DND-41 (cell line): ENCODE data around the gene CYBA.

ENCODE experiments used
- ATAC-seq: fragments of 200-7000 bp; cut with Tn5 transposase; 3 replicates; pipeline ENCODE4 v1.9.1; 2021; ENCODE audit warnings: low read depth; ENCODE audit not compliant: insufficient read depth
- DNase-seq: peaks from one replicate; pipeline ENCODE4 v3.0.0-alpha.2; 2020
- H2AFZ ChIP-seq: 2 replicates; pipeline ENCODE4 v1.6.0; 2012; ENCODE audit warnings: low read depth, low read length
- H3K27ac ChIP-seq: 2 replicates; pipeline ENCODE4 v1.5.1; 2012; ENCODE audit warnings: low read length, inconsistent platforms
- H3K27me3 ChIP-seq: fragments of 200-600 bp; sonication (generic); 2 replicates; pipeline ENCODE4 v1.6.0; 2012; ENCODE audit warnings: low read length, mild to moderate bottlenecking, inconsistent platforms; ENCODE audit not compliant: insufficient read depth, poor library complexity
- H3K36me3 ChIP-seq: 2 replicates; pipeline ENCODE4 v1.5.1; 2012; ENCODE audit warnings: low read length, inconsistent platforms; ENCODE audit not compliant: insufficient read depth
- H3K4me1 ChIP-seq: 2 replicates; pipeline ENCODE4 v1.5.1; 2012; ENCODE audit warnings: mild to moderate bottlenecking, low read length; ENCODE audit not compliant: insufficient read depth
- H3K4me2 ChIP-seq: 2 replicates; pipeline ENCODE4 v1.6.0; 2012; ENCODE audit warnings: mild to moderate bottlenecking, moderate library complexity, low read length, inconsistent platforms; ENCODE audit not compliant: insufficient read depth
- H3K4me3 ChIP-seq, 2 experiments: fragments of 200-600 bp in 1 of 2; shearing (Covaris generic) in 1 of 2; 2 replicates each; pipeline ENCODE4 v1.5.1; 2012 to 2016; ENCODE audit warnings: inconsistent platforms in 2 of 2, low read length in 2 of 2, mild to moderate bottlenecking in 2 of 2, low read depth in 1 of 2, moderate library complexity in 1 of 2
- H3K79me2 ChIP-seq: 2 replicates; pipeline ENCODE4 v1.6.0; 2012; ENCODE audit warnings: low read length, inconsistent platforms; ENCODE audit not compliant: insufficient read depth
- H3K9ac ChIP-seq: 2 replicates; pipeline ENCODE4 v1.6.0; 2012; ENCODE audit warnings: low read depth, mild to moderate bottlenecking, inconsistent platforms, low read length, moderate library complexity
- H3K9me3 ChIP-seq: 2 replicates; pipeline ENCODE4 v1.5.1; 2012; ENCODE audit warnings: low read length, moderate library complexity, mild to moderate bottlenecking, inconsistent platforms; ENCODE audit not compliant: insufficient read depth, severe bottlenecking
- H4K20me1 ChIP-seq: 2 replicates; pipeline ENCODE4 v1.6.0; 2012; ENCODE audit warnings: low read length; ENCODE audit not compliant: insufficient read depth
- CTCF ChIP-seq: IDR thresholded peaks from 2 replicates; pipeline ENCODE4 v1.5.1; 2012; ENCODE audit warnings: borderline replicate concordance, low read length, moderate library complexity, mild to moderate bottlenecking; ENCODE audit not compliant: poor library complexity, severe bottlenecking; ENCODE audit errors: extremely low read depth
- EZH2 ChIP-seq: IDR thresholded peaks from 3 replicates; pipeline ENCODE4 v1.6.1; 2012; ENCODE audit warnings: borderline replicate concordance, low read depth, mild to moderate bottlenecking, moderate library complexity, low read length, inconsistent platforms; ENCODE audit not compliant: severe bottlenecking

The CYBA gene

GRCh38 chr16:88618956-88619667, 31.7 kb downstream of the CYBA start:
- Histone ChIP-seq H3K4me3 (no peak overlapping the region), H3K4me2 (no peak overlapping the region), H3K27me3 (no peaks in the 10 kb centered on the region), H4K20me1 (peaks cover 76% of the 10 kb centered on the region), H3K9me3 (no peaks in the 10 kb centered on the region), H3K79me2 (peaks cover 56% of the 10 kb centered on the region), H3K36me3 (peaks cover 87% of the 10 kb centered on the region), H3K9ac (no peak overlapping the region), H3K4me1 (no peaks in the 10 kb centered on the region), H2AFZ (no peak overlapping the region), H3K27ac (no peak overlapping the region)
- DNase-seq, result no peak
- TF ChIP-seq EZH2 (no peak), CTCF (no peak)
- no peak for ATAC-seq

GRCh38 chr16:88618182-88618955, 32.5 kb downstream of the CYBA start:
- H3K27ac ChIP-seq, result no peak overlapping the region
- peaks cover 87% of the 10 kb centered on the region for H3K36me3 ChIP-seq
- no peak overlapping the region for H2AFZ ChIP-seq
- H3K4me1 ChIP-seq, result no peaks in the 10 kb centered on the region
- H3K27me3 ChIP-seq, result no peaks in the 10 kb centered on the region
- H3K4me3 ChIP-seq, result no peak overlapping the region
- H3K9ac ChIP-seq, result no peak overlapping the region
- no peak for DNase-seq
- no peak for TF ChIP-seq EZH2
- TF ChIP-seq CTCF, result no peak
- H4K20me1 ChIP-seq, result peaks cover 78% of the 10 kb centered on the region
- no peak for ATAC-seq
- H3K9me3 ChIP-seq, result no peaks in the 10 kb centered on the region
- H3K4me2 ChIP-seq, result no peak overlapping the region
- H3K79me2 ChIP-seq, result peaks cover 63% of the 10 kb centered on the region

GRCh38 chr16:88617268-88618031, 33.4 kb downstream of the CYBA start:
- Histone ChIP-seq H3K27ac (no peak overlapping the region), H3K79me2 (peaks cover 67% of the 10 kb centered on the region), H3K4me3 (no peak overlapping the region), H3K9me3 (no peaks in the 10 kb centered on the region), H4K20me1 (peaks cover 70% of the 10 kb centered on the region), H3K4me2 (no peak overlapping the region), H3K9ac (no peak overlapping the region), H2AFZ (no peak overlapping the region), H3K27me3 (no peaks in the 10 kb centered on the region), H3K36me3 (peaks cover 86% of the 10 kb centered on the region), H3K4me1 (no peaks in the 10 kb centered on the region)
- ATAC-seq (no peak), DNase-seq (no peak)
- TF ChIP-seq EZH2 (no peak), CTCF (no peak)
